T-helper 17 cell (primary cell): ENCODE results near the gene QSER1. TPM values are rescaled to one million over a fixed set of nuclear protein-coding genes. Genes with fewer than 3 reads are reported as not detected.
"Not testable (repeated sequence)": the region's sequence is repeated elsewhere in the genome, so short reads cannot be mapped to it uniquely, and the experiment has no call there.

ENCODE experiments used
- ATAC-seq: fragments of 150-1000 bp; cut with Tn5 transposase; 2 replicates; pipeline ENCODE4 v1.10.0; 2021; ENCODE audit warnings: mild to moderate bottlenecking, moderate library complexity
- DNase-seq, 3 donors: peaks; one replicate each; pipeline versions ENCODE4 v3.0.0 to v3.0.0-alpha.2; 2020 to 2021
- H3K9me3 ChIP-seq: one replicate; pipeline ENCODE4 v1.7.0; 2013; ENCODE audit warnings: low read length, mild to moderate bottlenecking; ENCODE audit not compliant: control insufficient read depth, poor library complexity, severe bottlenecking
- H3K27ac Mint-ChIP-seq: one replicate; pipeline ENCODE4 v1.8.0; 2022; ENCODE audit warnings: mild to moderate bottlenecking, moderate library complexity, mixed read lengths
- H3K27me3 Mint-ChIP-seq: one replicate; pipeline ENCODE4 v1.8.0; 2022; ENCODE audit warnings: mixed read lengths
- H3K36me3 Mint-ChIP-seq: one replicate; pipeline ENCODE4 v1.8.0; 2022; ENCODE audit warnings: low read depth, mixed read lengths
- H3K4me1 Mint-ChIP-seq: one replicate; pipeline ENCODE4 v1.8.0; 2022; ENCODE audit warnings: mild to moderate bottlenecking, mixed read lengths
- H3K4me3 Mint-ChIP-seq: one replicate; pipeline ENCODE4 v1.8.0; 2022; ENCODE audit warnings: mild to moderate bottlenecking, moderate library complexity, mixed read lengths
- total RNA-seq, 4 donors: library from RNA in 2 of 4; stranded (reverse) in 2 of 4; gene quantifications; one replicate each; pipeline ENCODE4 v1.2.3 and lab custom pipeline; 2022 to 2026

Gene QSER1
- total RNA-seq, 2 donors from 2014 or later, result 9.4 to 12.1 TPM

GRCh38 chr11:32881286-32881685, 11.3 kb upstream of the QSER1 start:
- no peak for ATAC-seq
- peaks cover 5% of the 10 kb centered on the region for H3K36me3 Mint-ChIP-seq

GRCh38 chr11:32883421-32883820, 9.2 kb upstream of the QSER1 start:
- Mint-ChIP-seq H3K36me3 (peaks cover 4% of the 10 kb centered on the region), H3K4me3 (no peak overlapping the region), H3K27ac (no peak overlapping the region), H3K4me1 (peaks cover 2% of the 10 kb centered on the region), H3K27me3 (peaks cover 9% of the 10 kb centered on the region)
- no peaks in the 10 kb centered on the region for H3K9me3 ChIP-seq
- no peak for ATAC-seq
- DNase-seq, result no peak

More at GRCh38 chr11:32881286-32881685, 11.3 kb upstream of the QSER1 start:
- Mint-ChIP-seq H3K27me3 (peaks cover 11% of the 10 kb centered on the region), H3K4me1 (peaks cover 2% of the 10 kb centered on the region), H3K4me3 (no peak overlapping the region), H3K27ac (no peak overlapping the region)
- H3K9me3 ChIP-seq, result no peaks in the 10 kb centered on the region
- no peak for DNase-seq

DNA sequence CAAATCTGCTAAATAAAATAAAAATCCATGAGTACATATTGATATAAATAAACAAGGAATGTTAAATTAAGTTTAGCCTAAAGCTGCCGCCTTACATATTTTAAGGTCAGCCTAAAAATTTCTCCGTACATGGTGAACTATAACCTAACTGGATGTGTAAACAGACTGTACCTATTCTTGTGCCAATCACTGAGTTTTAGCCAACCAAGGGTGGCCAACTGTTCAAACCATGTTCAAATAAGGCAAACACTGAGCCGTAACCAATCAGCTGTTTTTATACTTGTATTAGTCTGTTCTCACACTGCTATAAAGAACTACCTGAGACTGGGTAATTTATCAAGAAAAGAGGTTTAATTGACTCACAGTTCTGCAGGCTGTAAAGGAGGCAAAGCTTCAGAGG, 8.6 kb upstream of the QSER1 start:
- Mint-ChIP-seq H3K4me1 (peaks cover 2% of the 10 kb centered on the region), H3K27ac (no peak overlapping the region), H3K4me3 (no peak overlapping the region), H3K27me3 (peaks cover 9% of the 10 kb centered on the region), H3K36me3 (peaks cover 4% of the 10 kb centered on the region)
- DNase-seq, result no peak
- ATAC-seq, result no peak
- H3K9me3 ChIP-seq, result no peaks in the 10 kb centered on the region

DNA sequence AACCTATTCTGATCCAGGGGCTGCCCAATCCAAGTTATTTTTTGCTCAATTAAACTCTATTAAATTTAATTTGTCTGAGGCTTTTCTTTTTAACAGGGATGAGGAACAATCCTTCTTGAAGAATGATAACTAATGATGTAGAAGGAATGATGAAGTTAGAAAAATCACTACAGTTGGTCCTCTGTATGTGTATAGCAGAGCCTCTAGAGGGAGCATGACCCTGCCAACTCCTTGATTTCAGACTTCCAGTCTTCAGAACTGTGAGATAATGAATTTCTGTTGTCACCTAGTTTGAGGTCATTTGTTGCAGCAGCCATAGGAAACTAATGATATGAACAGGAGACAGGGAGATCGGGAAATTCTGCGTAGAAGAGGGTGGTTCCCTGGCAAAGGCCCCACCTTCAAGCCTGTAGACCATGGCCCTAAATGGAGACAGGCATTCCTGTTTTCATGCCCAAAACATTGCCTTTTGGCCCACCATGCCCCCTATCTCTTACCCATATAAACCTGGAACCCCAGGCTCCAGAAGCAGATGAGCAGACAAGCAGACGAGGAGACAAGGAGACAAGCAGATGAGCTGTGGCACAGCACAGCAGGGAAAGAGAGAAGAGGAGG, 7.7 kb upstream of the QSER1 start:
- peak; percentile 60 for ATAC-seq
- H3K27ac Mint-ChIP-seq, result no peak overlapping the region
- H3K36me3 Mint-ChIP-seq, result peaks cover 4% of the 10 kb centered on the region
- peaks cover 2% of the 10 kb centered on the region for H3K4me1 Mint-ChIP-seq
- no peak for DNase-seq
- H3K27me3 Mint-ChIP-seq, result peaks cover 9% of the 10 kb centered on the region
- H3K4me3 Mint-ChIP-seq, result no peak overlapping the region
- H3K9me3 ChIP-seq, result no peaks in the 10 kb centered on the region

GRCh38 chr11:32885556-32885955, 7.1 kb upstream of the QSER1 start:
- H3K27me3 Mint-ChIP-seq, result peaks cover 9% of the 10 kb centered on the region
- peaks cover 4% of the 10 kb centered on the region for H3K36me3 Mint-ChIP-seq
- no peak overlapping the region for H3K27ac Mint-ChIP-seq
- DNase-seq, result no peak
- no peak overlapping the region for H3K4me3 Mint-ChIP-seq
- peaks cover 2% of the 10 kb centered on the region for H3K4me1 Mint-ChIP-seq
- no peaks in the 10 kb centered on the region for H3K9me3 ChIP-seq
- no peak for ATAC-seq

DNA sequence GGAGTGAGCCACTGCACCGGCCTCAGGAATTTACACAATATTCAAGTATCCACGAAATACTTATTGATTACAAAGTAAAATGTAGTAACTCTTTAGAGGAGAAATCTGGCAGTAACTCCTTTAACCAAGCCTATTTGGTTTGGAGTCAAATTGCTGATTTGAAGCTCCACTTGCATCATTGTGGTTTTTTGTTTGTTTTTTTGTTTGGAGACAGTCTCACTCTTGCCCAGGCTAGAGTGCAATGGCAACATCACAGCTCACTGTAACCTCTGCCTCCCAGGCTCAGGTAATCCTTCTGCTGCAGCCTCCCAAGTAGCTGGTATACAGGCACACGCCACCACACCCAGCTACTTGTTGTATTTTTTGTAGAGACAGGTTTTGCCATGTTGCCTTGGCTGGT, 6.4 kb upstream of the QSER1 start:
- H3K9me3 ChIP-seq, result no peaks in the 10 kb centered on the region
- Mint-ChIP-seq H3K27ac (no peak overlapping the region), H3K4me1 (peaks cover 2% of the 10 kb centered on the region), H3K4me3 (no peak overlapping the region), H3K36me3 (peaks cover 3% of the 10 kb centered on the region), H3K27me3 (peaks cover 4% of the 10 kb centered on the region)
- ATAC-seq (no peak), DNase-seq (no peak)

DNA sequence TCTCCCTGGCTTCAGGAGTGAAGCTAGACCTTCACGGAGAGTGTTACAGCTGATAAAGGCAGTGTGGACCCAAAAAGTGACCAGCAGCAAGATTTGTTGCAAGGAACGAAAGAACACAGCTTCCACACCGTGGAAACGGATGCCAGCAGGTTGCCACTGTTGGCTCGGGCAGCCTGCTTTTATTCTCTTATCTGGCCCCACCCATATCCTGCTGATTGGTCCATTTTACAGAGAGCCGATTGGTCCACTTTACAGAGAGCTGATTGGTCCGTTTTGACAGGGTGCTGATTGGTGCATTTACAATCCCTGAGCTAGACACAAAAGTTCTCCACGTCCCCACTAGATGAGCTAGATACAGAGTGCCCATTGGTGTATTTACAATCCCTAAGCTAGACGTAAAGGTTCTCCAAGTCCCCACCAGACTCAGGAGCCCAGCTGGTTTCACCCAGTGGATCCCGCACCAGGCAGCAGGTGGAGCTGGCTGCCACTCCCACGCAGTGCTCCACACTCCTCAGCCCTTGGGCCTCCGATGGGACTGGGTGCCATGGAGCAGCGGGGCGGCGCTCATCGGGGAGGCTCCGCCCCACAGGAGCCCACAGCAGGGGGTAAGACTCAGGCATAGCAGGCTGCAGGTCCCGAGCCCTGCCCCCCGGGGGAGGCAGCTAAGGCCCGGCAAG, 4.8 kb upstream of the QSER1 start:
- not testable (repeated sequence) for H3K27ac Mint-ChIP-seq, H3K36me3 Mint-ChIP-seq, H3K27me3 Mint-ChIP-seq, DNase-seq, H3K9me3 ChIP-seq, H3K4me3 Mint-ChIP-seq, ATAC-seq, H3K4me1 Mint-ChIP-seq

GRCh38 chr11:32888384-32888710, 4.3 kb upstream of the QSER1 start:
- not testable (repeated sequence) for H3K27me3 Mint-ChIP-seq, H3K36me3 Mint-ChIP-seq, H3K9me3 ChIP-seq, H3K27ac Mint-ChIP-seq, ATAC-seq, DNase-seq, H3K4me3 Mint-ChIP-seq, H3K4me1 Mint-ChIP-seq

- ATAC-seq (no peak), DNase-seq (no peak)
- Mint-ChIP-seq H3K4me3 (no peak overlapping the region), H3K27me3 (no peaks in the 10 kb centered on the region), H3K4me1 (peaks cover 7% of the 10 kb centered on the region), H3K27ac (no peak overlapping the region), H3K36me3 (no peaks in the 10 kb centered on the region)
- no peaks in the 10 kb centered on the region for H3K9me3 ChIP-seq
Observed at GRCh38 chr11:32888805-32889204, 3.8 kb upstream of the QSER1 start.

DNA sequence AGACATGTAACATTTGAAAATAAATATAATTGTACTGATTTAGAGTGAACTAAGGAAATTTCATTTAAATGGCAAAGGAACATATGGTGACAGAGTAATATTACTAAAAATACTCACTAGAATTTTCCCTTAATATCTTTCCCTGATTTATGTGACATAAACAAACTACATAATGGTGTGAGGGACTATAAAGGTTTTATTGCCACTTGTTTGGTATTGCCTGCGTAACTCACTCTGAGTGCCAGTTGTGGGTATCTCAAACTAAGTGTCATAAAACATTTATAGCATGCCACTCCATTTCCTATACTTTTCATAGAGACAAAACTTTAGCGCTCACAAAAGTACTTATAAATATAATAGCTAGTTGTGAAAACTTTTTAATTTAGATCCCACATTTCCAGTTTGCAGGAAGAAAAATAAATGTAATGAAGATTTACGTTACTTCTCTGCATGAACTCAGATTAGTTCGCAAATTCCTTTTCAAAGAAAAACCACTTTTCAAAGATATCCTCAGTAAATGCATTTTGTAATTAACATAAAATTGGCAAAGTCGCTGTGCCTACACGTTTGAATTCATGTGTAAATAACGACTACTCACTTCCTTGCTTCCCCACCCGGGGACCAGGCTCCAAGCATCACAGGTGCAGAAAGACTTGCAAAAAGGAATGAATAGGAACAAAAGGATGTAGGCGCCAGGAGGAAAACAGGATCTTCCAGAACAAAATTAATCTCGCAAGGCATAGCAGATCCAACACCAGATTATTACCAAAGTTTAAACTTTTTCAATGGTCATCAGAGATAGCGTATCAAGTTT, 1.6 kb upstream of the QSER1 start:
- H3K27ac Mint-ChIP-seq, result peak overlapping the region; percentile 81
- H3K4me3 Mint-ChIP-seq, result peak overlapping the region; percentile 95
- no peaks in the 10 kb centered on the region for H3K36me3 Mint-ChIP-seq
- no peaks in the 10 kb centered on the region for H3K9me3 ChIP-seq
- ATAC-seq, result no peak
- DNase-seq, result no peak
- peaks cover 13% of the 10 kb centered on the region for H3K4me1 Mint-ChIP-seq
- H3K27me3 Mint-ChIP-seq, result no peaks in the 10 kb centered on the region

GRCh38 chr11:32891657-32892354, 805 bp upstream of the QSER1 start:
- Mint-ChIP-seq H3K36me3 (no peaks in the 10 kb centered on the region), H3K4me1 (peaks cover 13% of the 10 kb centered on the region), H3K27me3 (no peaks in the 10 kb centered on the region), H3K4me3 (peak overlapping the region; percentile 95), H3K27ac (peak overlapping the region; percentile 81)
- no peak for DNase-seq
- ATAC-seq, result no peak
- no peaks in the 10 kb centered on the region for H3K9me3 ChIP-seq

DNA sequence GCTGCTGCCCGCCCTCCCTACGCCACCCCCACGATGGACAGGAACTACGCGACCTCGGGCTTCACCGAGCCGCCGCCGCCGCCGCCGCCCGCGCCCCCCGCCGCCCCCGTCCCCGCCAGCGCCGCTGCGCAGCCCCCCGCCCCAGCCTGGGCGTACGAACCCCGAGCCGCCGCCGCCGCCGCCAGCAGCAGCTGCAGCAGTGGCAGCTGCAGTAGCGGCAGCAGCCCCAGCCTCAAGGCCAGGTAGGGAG, 407 bp downstream of the QSER1 start:
- Mint-ChIP-seq H3K4me1 (peaks cover 19% of the 10 kb centered on the region), H3K27me3 (no peaks in the 10 kb centered on the region), H3K27ac (peak overlapping the region; percentile 89), H3K4me3 (peak overlapping the region; percentile 95), H3K36me3 (no peaks in the 10 kb centered on the region)
- DNase-seq (no peak), ATAC-seq (no peak)
- no peaks in the 10 kb centered on the region for H3K9me3 ChIP-seq

DNA sequence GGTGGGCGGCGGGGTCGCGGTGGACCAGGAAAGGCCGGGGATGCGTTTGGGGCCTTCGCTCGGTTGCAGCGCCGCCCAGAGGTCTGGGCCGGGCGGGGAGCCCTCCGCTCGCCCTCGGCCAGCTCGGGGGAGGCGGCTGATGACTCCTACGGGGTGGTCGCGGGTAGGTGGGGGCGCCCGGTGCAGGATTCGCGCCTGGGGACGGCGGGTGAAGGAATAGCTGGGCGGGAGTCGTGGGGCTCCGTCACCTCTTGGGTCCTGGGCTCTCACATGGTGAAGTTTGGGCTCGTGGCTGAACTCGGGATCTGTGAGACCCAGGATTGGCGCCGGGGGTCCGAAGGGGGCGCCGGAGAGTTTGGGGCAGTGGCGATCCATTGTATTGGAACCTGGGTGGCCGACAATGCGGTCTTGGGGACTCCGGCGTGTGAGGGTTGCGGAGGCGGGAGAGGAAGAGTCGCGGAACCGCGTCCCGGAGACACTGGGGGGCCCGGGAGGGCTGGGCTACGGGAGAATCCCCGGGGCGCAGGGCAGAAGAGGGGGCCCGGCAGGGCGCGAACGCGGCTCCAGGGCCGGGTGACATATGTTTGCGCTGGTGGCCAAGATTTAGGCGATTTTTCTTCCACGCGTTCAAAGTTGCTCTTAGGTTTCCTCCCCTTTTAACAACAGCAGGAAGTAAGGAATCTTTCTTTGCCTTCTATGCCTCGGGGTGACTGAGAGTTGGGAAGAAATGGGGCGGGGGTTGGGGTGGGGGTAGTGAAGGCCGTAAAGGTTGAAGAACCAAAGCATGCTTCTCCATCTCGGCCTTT, 935 bp downstream of the QSER1 start:
- H3K27ac Mint-ChIP-seq, result peak overlapping the region; percentile 89
- H3K36me3 Mint-ChIP-seq, result no peaks in the 10 kb centered on the region
- DNase-seq (peak in 2 of 3 donors; percentile 16 to 32), ATAC-seq (peak; percentile 43)
- H3K4me3 Mint-ChIP-seq, result peak overlapping the region; percentile 95
- no peaks in the 10 kb centered on the region for H3K27me3 Mint-ChIP-seq
- peaks cover 19% of the 10 kb centered on the region for H3K4me1 Mint-ChIP-seq
- H3K9me3 ChIP-seq, result no peaks in the 10 kb centered on the region
